ENCODE results near the gene TBR1.

TBR1 gene

DNA sequence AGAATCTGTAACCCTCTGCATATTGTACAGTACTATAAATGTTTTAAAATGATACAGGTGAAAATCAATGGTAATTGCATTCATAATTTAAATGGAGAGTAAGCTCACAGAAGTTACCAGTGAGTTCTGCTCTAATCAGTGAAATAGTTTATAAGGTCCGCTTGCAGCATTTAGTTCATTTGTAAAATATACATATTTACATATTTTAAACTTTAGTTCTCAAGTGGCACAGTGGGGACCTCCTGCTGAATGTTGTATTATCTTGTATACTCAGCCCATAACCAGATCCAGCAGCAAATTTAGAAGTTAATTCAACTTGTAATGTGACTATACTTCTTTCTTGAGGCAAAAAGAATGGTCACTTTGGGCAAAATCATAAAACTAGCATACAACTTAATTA, 41.7 kb upstream of the TBR1 start:
- no peak for TF ChIP-seq CTCF (IDR thresholded peaks at IDR 0.05; ENCODE audit: low read depth, low read length, missing control alignments)
- H3K27me3 ChIP-seq (replicated peaks) = no peaks in the 10 kb centered on the region
- in situ Hi-C loops (cut with HindIII; ENCODE audit: low pct_ligation_motif_present, low sequenced_read_pairs) = no loop called here
- no peak for DNase-seq
- H3K4me3 ChIP-seq (ENCODE audit: low read depth, low read length) = no peak overlapping the region
- H3K27ac ChIP-seq = no peak overlapping the region
- no peaks in the 10 kb centered on the region for H3K36me3 ChIP-seq (replicated peaks)

GRCh38 chr2:161379740-161380139, 36.4 kb upstream of the TBR1 start:
- Histone ChIP-seq H3K36me3 (replicated peaks) (no peaks in the 10 kb centered on the region), H3K27ac (no peak overlapping the region), H3K4me3 (ENCODE audit: low read depth, low read length) (no peak overlapping the region), H3K27me3 (replicated peaks) (no peaks in the 10 kb centered on the region)
- no peak for TF ChIP-seq CTCF (IDR thresholded peaks at IDR 0.05; ENCODE audit: low read depth, low read length, missing control alignments)
- in situ Hi-C loops (cut with HindIII; ENCODE audit: low pct_ligation_motif_present, low sequenced_read_pairs) = no loop called here
- no peak for DNase-seq

DNA sequence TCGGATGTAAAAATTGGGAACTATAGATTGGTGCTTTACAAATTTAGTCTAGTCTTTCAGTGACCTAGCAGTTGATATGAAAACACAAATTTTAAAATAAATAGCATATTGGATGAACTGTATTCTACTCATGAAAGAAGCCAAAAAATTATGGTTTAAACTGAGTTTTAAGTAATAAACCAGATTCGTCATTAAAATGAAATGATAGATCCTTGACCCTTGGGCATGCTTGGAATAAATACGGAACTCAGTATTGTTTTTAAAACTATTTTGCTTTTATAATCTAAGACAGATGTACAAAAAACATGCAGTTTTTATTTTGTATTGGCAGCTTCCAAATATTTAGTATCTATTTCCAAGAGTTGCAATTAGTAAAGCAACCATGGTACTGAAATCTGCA, 34.6 kb upstream of the TBR1 start:
- DNase-seq = no peak
- no peak overlapping the region for H3K27ac ChIP-seq
- no peak overlapping the region for H3K4me3 ChIP-seq (ENCODE audit: low read depth, low read length)
- H3K36me3 ChIP-seq (replicated peaks) = no peaks in the 10 kb centered on the region
- no peak for TF ChIP-seq CTCF (IDR thresholded peaks at IDR 0.05; ENCODE audit: low read depth, low read length, missing control alignments)
- in situ Hi-C loops (cut with HindIII; ENCODE audit: low pct_ligation_motif_present, low sequenced_read_pairs) = no loop called here
- H3K27me3 ChIP-seq (replicated peaks) = no peaks in the 10 kb centered on the region

GRCh38 chr2:161382747-161383146, 33.4 kb upstream of the TBR1 start:
- H3K27ac ChIP-seq = no peak overlapping the region
- H3K36me3 ChIP-seq (replicated peaks) = no peaks in the 10 kb centered on the region
- H3K27me3 ChIP-seq (replicated peaks) = no peaks in the 10 kb centered on the region
- no peak for DNase-seq
- no peak overlapping the region for H3K4me3 ChIP-seq (ENCODE audit: low read depth, low read length)
- in situ Hi-C loops (cut with HindIII; ENCODE audit: low pct_ligation_motif_present, low sequenced_read_pairs) = no loop called here
- no peak for TF ChIP-seq CTCF (IDR thresholded peaks at IDR 0.05; ENCODE audit: low read depth, low read length, missing control alignments)

DNA sequence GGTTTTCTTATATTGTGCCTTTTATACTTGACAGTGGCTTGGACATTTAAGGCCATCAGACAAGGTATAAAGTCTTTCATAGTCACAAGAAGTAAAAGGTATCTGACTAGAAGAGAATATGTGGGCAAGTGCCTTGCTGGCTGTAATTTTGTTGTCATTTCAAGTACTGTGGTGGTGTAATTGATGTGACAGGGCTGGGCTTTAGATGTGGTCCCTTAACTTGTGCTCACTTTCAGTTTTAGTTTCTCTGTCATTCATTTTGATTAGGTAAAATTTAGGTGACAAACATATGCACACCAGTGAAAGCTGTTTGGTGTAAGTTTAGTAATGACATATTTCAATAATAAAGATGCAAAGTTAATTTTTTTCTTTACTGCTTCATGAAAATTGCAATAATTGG, 31.2 kb upstream of the TBR1 start:
- in situ Hi-C loops (cut with HindIII; ENCODE audit: low pct_ligation_motif_present, low sequenced_read_pairs) = no loop called here
- no peaks in the 10 kb centered on the region for H3K36me3 ChIP-seq (replicated peaks)
- no peaks in the 10 kb centered on the region for H3K27me3 ChIP-seq (replicated peaks)
- no peak for TF ChIP-seq CTCF (IDR thresholded peaks at IDR 0.05; ENCODE audit: low read depth, low read length, missing control alignments)
- no peak overlapping the region for H3K27ac ChIP-seq
- no peak for DNase-seq
- H3K4me3 ChIP-seq (ENCODE audit: low read depth, low read length) = no peak overlapping the region

DNA sequence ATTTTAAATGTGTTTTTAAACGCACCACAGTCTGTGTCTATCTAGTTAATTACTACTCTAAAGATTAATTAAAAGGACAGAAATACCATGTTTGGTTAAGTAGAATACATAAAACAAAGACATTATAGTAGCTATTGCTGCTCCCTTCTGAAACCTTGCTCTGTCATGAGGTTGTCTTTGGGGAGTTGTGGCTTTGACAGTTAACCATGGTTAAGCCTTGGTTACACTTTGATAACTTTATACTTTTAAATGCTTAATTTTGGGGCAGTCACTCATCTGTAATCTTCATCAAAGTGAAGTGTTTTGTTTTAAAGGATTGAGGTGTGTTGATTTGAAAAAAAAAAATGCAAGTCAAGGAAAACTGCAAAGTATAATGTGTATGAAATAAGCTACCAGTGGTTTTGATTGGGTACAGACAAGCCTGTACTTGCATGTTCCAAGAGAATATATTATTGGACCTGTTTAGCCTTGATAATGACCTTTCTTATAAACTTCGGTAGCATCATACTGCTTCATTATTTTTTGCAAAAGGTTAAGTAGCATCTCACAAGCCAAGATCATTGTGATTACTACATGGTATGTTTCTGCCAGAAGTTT, 29.8 kb upstream of the TBR1 start:
- H3K27me3 ChIP-seq (replicated peaks) = no peaks in the 10 kb centered on the region
- H3K4me3 ChIP-seq (ENCODE audit: low read depth, low read length) = no peak overlapping the region
- no peaks in the 10 kb centered on the region for H3K36me3 ChIP-seq (replicated peaks)
- no peak overlapping the region for H3K27ac ChIP-seq
- in situ Hi-C loops (cut with HindIII; ENCODE audit: low pct_ligation_motif_present, low sequenced_read_pairs) = no loop called here
- DNase-seq = no peak
- TF ChIP-seq CTCF (IDR thresholded peaks at IDR 0.05; ENCODE audit: low read depth, low read length, missing control alignments) = no peak

Measured in brain microvascular endothelial cell (primary cell).